Stimulated activated CD8-positive, alpha-beta memory T cell treated with anti-CD3 and anti-CD28 coated beads, Interleukin-2, amount 100 ng/mL, for 1 hour (primary cell): ENCODE data around the gene GABRB1.

Source experiments
- DNase-seq, 2 donors: peaks; one replicate each; pipeline ENCODE4 v3.0.0-alpha.2; 2020; ENCODE audit warnings: low read depth in 2 of 2

GABRB1 gene

GRCh38 chr4:47118192-47118929 lies 87.0 kb downstream of the GABRB1 start:
- DNase-seq = no peak

- DNase-seq = no peak
Observed at GRCh38 chr4:47120783-47121182, 89.4 kb downstream of the GABRB1 start.

DNA sequence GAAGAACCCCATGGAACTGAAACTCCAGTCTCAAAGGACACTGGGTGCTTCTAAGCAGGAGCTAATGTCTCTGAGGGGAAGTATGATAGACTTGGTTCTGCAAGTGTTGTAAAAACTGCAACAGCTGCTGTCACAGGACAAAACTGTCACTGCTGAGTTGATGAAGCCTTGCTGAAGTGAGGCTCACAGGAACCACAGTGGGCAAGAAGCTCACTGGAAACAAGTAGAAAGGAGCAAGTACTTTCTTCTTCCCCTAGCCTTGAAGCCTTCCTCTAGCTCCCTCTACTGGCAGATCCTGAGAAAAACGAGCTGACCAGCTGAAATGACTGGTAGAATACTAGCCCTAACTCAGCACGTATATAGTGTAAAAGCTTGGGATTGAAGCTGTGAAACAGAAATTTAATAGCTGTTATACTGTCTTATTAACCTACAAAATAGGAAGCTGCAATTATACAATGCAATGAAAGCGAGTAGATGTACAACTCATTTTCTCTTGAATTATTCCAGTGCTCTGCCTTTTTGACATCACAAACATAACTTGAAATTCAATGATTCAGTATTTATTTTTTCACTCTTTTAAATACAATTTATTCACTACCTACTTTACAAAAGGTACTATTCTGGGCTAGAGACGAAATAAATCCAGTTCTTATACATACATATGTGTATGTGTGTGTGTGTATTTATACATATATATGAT lies 91.4 kb downstream of the GABRB1 start:
- no peak for DNase-seq

DNA sequence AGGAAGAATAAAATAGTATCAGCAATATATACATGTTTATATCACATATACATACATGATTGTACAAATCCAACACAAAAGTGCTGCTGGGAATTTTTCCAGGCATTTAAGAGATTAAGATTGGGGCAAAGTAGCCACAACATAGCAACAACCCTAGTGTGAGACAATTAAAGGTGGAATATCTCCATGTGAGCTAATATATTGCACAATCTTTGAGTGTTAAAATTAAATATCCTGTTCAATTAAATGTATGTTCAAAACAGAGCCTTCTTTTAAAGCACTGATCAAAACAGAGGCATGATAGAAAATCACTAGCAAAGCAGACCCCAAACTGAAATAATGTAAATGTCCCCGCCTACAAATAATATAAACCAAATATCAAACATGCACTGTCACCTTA lies 97.6 kb downstream of the GABRB1 start:
- DNase-seq = no peak

GRCh38 chr4:47135210-47135609 lies 103.8 kb downstream of the GABRB1 start:
- no peak for DNase-seq

GRCh38 chr4:47143261-47143660 lies 111.9 kb downstream of the GABRB1 start:
- DNase-seq = no peak

DNA sequence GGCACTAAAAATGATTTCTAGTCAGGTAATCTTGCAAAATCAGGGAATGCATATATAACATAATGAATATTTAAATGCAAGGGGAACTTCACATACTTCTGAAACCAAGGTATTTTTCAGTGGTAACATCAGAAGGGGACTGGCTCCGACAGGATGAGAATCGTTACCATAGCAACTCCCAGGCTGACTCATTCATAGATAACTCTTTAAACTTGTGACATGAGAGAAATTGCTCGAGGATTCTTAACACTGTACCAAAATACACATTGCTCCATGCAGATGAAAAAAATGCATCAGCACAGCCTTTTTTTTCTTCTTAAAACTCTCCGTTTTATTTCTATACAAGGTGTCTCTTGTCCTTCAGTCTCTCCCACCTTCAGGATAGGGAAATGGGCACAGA lies 114.3 kb downstream of the GABRB1 start:
- DNase-seq = no peak

- no peak for DNase-seq
Observed at GRCh38 chr4:47154816-47155370, 123.5 kb downstream of the GABRB1 start.

DNA sequence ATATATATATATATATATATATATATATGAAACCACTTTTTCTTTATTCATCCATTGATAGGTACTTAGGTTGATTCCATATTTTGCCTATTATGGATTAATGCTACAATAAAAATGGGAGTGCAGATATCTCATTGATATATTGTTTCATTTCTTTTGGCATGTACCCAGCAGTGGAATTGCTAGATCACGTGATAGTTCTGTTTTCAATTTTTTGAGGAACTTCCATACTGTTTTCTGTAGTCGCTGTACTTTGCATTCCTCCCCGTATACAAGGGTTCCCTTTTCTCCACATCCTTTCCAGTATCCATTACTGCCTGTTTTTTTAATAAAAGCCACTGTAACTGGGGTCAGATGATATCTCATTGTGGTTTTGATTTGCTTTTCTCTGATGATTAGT lies 124.6 kb downstream of the GABRB1 start:
- DNase-seq = no peak

- DNase-seq = no peak
Observed at GRCh38 chr4:47160095-47160494, 128.7 kb downstream of the GABRB1 start.

- no peak for DNase-seq
Observed at GRCh38 chr4:47167081-47168035, 136.0 kb downstream of the GABRB1 start.

- no peak for DNase-seq
Observed at GRCh38 chr4:47184083-47184482, 152.7 kb downstream of the GABRB1 start.

- DNase-seq = no peak
Observed at GRCh38 chr4:47185761-47186160, 154.4 kb downstream of the GABRB1 start.

GRCh38 chr4:47187608-47188007 lies 156.2 kb downstream of the GABRB1 start:
- no peak for DNase-seq

GRCh38 chr4:47193179-47193578 lies 161.8 kb downstream of the GABRB1 start:
- DNase-seq = no peak

DNA sequence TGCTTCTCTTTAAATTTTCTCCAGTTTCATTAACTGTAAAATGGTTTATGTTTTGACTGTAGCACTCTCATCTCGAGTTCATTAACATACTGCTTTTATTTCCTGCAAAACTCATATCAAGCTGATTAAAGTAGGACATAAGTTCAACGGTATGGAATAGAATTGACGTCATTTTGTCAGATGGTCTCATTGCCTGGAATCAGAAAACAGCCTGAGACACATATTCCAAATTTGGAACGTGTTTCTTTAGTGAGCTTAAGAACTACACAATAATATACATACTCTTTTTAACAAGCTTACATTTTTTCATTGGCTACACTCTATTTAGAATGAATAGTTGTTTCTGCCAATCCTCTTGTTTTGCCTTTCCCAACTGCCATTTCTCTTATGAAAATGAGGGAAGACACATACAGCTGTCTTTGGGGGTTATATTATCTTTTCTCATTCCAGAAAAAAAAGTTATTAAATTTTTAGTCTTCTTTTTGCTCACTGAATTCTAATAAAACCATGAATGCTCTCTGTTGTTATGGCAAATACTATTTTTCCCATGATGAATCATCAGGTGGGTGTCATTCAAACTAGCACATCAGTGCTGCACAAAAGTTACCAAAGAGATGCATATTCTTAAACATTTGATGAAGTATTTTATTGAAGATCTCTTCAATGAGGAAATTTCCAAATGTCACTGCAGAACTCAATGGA lies 162.8 kb downstream of the GABRB1 start:
- no peak for DNase-seq

- DNase-seq = no peak
Observed at GRCh38 chr4:47195706-47196105, 164.3 kb downstream of the GABRB1 start.

GRCh38 chr4:47198791-47199190 lies 167.4 kb downstream of the GABRB1 start:
- DNase-seq = no peak

GRCh38 chr4:47203593-47203992 lies 172.2 kb downstream of the GABRB1 start:
- DNase-seq = no peak

GRCh38 chr4:47207555-47207954 lies 176.2 kb downstream of the GABRB1 start:
- no peak for DNase-seq

GRCh38 chr4:47209833-47210232 lies 178.5 kb downstream of the GABRB1 start:
- DNase-seq = no peak
